Stimulated activated CD8-positive, alpha-beta memory T cell treated with anti-CD3 and anti-CD28 coated beads, Interleukin-4, amount 100 ng/mL, for 4 hours (primary cell): ENCODE results near the gene ABCG1.
A peak's percentile ranks its signal among the peaks of the same experiment; 100 is the strongest.

Experiments used
- DNase-seq, 2 donors: peaks; one replicate each; pipeline ENCODE4 v3.0.0-alpha.2; 2020; ENCODE audit warnings: low read depth in 2 of 2, low spot score in 1 of 2

Gene ABCG1

DNA sequence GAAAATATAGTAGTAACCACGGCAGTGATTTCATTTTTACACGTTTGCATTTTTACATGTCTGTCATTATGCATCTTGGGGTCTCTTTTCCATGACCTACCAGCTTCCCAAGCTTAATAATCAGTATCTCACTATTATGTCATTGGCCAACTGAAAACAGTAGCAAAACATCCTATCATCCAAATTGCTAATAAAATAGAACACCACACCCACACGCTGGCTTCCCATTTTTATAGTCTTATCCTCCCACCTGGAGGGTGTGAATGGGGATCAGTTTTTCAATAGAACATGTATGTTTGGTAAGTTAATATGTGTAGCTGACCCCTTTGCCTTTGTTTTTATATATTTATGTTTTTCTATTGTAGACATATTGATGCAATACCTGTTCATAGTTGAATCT lies 84.5 kb downstream of the ABCG1 start:
- DNase-seq, result no peak

GRCh38 chr21:42304556-42305454 lies 85.9 kb downstream of the ABCG1 start:
- no peak for DNase-seq

- DNase-seq, result peak in 1 of 2 donors; percentile 1
Measured at GRCh38 chr21:42305707-42306147, 86.8 kb downstream of the ABCG1 start.

GRCh38 chr21:42306366-42307035 lies 87.6 kb downstream of the ABCG1 start:
- no peak for DNase-seq

DNA sequence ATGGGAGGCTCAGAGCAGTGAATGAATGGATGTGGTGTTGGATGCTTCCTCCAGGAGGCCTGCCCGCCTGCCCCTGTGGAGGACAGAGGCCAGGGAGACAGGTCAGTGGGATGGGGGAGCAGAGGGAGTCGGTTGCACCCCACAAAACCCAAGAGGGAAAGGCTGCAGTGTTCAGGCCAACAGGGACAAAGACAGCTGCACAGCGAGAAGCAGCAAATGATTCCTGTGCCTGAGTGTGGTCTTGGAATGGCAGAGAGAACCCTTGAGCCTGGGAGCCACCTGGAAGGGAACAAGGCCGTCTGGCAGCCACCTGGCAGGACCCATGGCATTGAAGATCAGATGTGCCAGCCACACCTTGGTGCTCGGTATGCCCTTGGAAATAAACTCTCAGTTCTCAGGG lies 88.2 kb downstream of the ABCG1 start:
- DNase-seq, result no peak

- DNase-seq, result no peak
Measured at GRCh38 chr21:42308161-42308913, 89.4 kb downstream of the ABCG1 start.

DNA sequence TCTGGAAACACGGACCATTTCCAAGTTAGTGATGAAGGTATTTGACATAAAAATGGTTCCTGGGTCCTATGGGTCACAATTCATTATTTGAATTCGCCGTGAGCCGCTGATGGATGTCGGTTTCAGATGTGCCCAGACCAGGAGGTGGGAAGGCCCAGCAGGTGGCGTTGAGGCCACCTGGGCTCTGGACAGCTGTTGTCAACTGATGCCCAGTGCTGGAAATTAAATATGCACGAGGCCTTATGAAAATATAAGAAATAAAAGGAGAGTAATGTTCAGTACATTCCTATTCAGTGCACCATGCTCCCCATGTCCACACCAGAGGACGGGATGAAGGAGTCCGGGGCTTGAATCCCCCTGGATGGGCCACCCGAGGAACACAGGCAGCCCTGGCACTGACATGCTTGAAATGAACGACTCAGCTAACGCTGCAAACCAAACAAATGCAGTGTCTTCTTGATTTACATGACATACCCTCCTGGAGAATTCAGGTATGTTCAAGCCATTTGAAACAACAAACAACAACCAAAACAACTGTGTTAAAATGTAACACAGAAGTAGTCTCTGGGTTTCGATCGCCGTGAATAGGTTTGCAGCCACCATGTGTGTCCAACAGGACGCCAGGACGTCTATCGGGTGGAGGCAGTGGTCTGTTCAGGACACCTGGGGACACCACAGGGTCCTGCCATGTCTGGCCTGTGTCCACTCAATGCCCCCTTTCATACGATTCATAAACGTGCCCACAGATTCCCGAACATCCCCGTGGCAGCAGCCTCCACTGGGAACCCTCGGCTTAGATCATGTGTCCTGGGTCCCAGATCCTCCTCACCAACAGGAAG lies 90.2 kb downstream of the ABCG1 start:
- DNase-seq, result no peak

GRCh38 chr21:42309753-42310213 lies 90.8 kb downstream of the ABCG1 start:
- peak; percentile 28 to 63 for DNase-seq

DNA sequence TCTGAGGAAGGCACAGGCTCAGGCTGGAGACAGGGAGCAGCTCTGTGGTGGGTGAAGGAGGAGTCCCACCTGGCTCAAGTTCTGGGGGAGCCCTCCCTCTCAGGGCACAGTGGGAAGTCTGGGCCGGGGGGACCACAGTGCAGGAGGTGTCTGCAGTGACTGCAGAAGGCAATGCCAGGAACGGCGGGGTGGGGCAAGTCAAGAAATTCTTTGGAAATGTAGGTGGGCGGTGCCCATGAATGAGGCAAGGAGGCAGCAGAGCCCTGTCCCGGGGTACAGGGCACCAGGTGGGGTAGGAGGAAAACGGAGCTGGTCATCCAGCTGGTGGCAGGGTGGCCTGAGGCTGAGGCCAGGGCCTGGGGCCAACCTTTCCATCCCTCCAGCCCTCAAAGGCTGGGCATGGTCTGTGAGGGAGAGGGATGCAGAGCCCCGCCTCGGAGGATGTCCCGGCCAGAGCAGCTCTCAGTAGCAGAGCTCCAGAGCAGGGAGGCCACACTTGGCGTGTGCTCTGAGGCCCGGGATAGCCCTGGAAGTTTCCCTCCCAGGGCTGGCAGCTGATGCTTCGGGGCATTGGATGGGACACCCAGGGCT lies 91.6 kb downstream of the ABCG1 start:
- no peak for DNase-seq

DNA sequence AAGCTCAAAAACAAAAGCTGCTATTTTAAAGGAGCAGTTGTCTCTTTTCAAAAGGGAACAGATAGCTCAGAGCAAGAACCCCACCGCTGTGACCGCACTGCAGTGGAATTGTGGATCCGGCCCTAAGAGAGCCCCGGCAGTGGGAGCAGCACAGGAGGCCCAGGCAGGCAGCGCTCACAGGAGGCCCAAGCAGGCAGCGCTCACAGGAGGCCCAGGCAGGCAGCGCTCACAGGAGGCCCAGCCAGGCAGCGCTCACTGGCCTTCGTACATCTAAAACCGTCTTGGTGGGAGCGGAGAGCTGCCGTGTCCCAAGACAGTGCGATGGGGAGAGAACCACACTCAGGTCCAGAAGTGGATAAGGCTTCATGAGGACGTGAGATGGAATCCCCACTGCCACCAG lies 92.2 kb downstream of the ABCG1 start:
- no peak for DNase-seq

GRCh38 chr21:42311816-42312625 lies 93.1 kb downstream of the ABCG1 start:
- DNase-seq, result no peak

GRCh38 chr21:42312626-42313104 lies 93.7 kb downstream of the ABCG1 start:
- DNase-seq, result no peak

- no peak for DNase-seq
Measured at GRCh38 chr21:42313501-42313969, 94.6 kb downstream of the ABCG1 start.

GRCh38 chr21:42314616-42315295 lies 95.8 kb downstream of the ABCG1 start:
- DNase-seq, result no peak

DNA sequence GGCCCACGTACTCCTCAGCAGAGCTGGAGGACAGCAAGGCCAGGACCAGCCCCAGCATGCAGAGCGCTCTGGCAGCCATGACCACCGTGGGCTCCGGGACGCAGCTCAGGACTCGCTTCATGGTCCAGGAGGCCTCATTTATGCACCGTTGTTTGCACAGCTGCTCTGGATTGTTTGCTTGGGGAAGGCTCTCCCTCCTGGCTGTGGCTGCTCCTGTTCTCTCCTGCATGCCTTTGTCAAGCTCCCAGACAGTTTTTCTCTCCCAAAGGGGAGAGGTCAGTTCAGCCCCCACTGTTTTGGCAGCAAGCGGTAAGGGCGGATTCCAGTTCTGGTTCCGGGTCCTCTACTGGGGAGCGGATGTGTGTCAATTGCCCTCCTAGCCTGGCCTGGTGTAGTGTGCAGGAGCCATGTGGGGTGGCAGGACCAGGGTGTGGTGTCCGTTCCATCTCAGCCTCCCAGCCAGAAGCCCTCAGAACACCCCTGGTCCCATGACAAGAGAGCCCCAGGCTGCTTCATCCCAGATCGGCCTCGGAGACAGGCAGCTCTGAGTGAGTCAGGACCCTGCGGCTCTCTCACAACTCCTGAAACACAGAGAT lies 96.5 kb downstream of the ABCG1 start, which contains the start of gene TFF3:
TSS of gene TFF3 (minus strand) at position 114 of the 596 bp plus-strand sequence. CDS start at position 79, 35 bp downstream.
- no peak for DNase-seq

- no peak for DNase-seq
Measured at GRCh38 chr21:42316891-42317290, 98.0 kb downstream of the ABCG1 start.

- no peak for DNase-seq
Measured at GRCh38 chr21:42317341-42317741, 98.4 kb downstream of the ABCG1 start.
